Adrenal gland (tissue), 5 donors: ENCODE results near the gene CNN3.

Experiments
- POLR2A ChIP-seq, 2 donors: fragments of 450-650 bp; IDR thresholded peaks; one replicate each; pipeline ENCODE4 v1.6.1; 2017; ENCODE audit warnings: antibody characterized with exemption in 2 of 2, mild to moderate bottlenecking in 2 of 2, moderate library complexity in 1 of 2
- TF ChIP-seq, protein P1 (sequence below), 6 experiments: fragments of 450-650 bp in 4 of 6; fragments of 200-600 bp in 2 of 6; sonication (generic) in 1 of 6; IDR thresholded peaks; 1 replicate in 5 of 6; 2 replicates in 1 of 6; pipeline versions ENCODE4 v1.5.1 to v1.8.0; 2016 to 2021; ENCODE audit warnings: antibody characterized with exemption in 6 of 6, mild to moderate bottlenecking in 2 of 6, moderate library complexity in 1 of 6
- donor health status: DM: no; HTN: no; CAD: no.

DNA sequence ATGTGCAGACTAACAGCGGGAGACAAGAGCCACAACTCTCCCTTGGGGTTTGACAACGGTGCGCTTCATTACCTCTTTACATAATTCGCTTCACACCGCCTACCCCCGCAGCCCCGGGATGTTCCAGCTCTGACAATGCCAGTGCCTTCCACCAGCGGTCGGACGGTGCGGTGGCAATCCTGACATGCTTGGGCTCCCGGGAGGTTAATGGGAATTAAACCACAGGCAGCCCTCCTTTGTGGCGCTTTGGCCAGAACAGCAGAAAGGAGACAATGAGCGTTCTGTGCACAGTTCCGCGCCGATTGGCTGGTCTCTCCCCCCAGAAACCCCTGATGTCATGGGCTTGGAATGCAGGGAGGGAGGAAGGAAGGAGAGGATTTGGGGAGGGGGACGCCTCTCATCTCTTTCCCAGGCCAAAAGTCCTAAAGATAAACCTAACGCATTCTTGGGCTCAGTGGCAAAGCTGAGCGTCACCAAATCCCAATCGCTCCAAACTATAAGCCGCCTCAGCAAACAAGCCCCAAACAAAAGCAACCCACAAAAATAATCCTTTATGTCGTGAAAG is 1.3 kb downstream of the CNN3 start:
- TF ChIP-seq POLR2A (IDR thresholded peaks at IDR 0.05): peak; percentile 16 to 86
- TF ChIP-seq, protein P1, sequence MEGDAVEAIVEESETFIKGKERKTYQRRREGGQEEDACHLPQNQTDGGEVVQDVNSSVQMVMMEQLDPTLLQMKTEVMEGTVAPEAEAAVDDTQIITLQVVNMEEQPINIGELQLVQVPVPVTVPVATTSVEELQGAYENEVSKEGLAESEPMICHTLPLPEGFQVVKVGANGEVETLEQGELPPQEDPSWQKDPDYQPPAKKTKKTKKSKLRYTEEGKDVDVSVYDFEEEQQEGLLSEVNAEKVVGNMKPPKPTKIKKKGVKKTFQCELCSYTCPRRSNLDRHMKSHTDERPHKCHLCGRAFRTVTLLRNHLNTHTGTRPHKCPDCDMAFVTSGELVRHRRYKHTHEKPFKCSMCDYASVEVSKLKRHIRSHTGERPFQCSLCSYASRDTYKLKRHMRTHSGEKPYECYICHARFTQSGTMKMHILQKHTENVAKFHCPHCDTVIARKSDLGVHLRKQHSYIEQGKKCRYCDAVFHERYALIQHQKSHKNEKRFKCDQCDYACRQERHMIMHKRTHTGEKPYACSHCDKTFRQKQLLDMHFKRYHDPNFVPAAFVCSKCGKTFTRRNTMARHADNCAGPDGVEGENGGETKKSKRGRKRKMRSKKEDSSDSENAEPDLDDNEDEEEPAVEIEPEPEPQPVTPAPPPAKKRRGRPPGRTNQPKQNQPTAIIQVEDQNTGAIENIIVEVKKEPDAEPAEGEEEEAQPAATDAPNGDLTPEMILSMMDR (IDR thresholded peaks at IDR 0.05): peak in 2 of 6 experiments; percentile 8 to 15
